GM21367 (cell line): Measurements from ENCODE around the gene LLGL2.

ENCODE experiments used
- ATAC-seq: cut with Tn5 transposase; IDR thresholded peaks from one replicate; pipeline ENCODE4 v1.9.1; 2021; ENCODE audit not compliant: unreplicated experiment

Gene LLGL2

DNA sequence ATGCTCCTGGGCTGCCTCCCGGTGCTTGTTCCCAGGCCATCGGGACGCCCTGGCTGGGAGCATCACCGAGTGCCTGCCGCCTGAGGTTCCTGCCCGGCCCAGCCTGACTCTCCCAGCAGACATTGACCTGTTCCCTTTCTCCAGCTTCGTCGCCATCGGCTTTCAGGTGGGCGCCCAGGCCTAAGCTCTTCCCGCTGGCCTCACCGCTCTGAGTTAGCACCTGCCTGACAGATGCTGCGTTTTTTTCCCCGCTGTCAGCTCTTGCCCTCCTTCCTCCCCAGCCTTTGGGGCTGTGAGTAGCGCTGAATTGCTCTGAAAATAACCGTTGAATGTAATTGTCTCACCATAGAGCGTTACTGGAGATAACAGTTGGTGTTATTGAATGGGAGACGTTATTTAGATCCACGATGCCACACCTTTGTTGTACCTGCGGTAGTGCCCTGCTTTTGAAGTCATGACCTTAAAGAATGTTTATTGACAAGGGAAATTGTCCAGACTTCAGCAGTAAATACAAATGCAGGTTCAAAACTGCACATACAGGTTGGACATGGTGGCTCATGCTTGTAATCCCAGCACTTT lies 86.4 kb downstream of the LLGL2 start:
- ATAC-seq: no peak

DNA sequence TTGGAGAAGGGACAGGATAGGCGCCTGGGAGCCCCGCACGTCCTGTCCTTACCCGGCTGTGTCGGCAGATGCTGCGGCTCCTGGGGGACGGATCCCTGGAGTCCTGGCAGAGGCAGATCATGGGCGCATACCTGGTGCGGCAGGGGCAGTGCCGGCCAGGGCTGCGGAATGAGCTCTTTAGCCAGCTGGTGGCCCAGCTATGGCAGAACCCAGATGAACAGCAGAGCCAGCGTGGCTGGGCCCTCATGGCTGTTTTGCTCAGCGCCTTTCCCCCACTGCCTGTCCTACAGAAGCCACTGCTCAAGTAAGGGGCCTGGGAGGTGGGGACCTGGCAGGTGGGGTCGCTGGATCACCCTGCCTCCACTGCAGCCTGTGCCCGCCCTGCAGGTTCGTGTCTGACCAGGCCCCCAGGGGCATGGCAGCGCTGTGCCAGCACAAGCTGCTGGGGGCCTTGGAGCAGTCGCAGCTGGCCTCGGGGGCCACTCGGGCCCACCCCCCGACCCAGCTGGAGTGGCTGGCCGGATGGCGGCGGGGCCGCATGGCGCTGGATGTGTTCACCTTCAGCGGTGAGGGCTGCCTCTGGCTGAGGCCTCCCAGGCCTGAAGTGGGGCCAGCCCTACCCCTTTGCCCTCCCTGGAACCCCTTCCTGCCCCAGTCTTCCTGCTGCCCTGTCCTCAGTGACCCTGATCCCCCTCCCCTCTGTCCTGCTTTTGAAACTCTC lies 87.6 kb downstream of the LLGL2 start:
- no peak for ATAC-seq

DNA sequence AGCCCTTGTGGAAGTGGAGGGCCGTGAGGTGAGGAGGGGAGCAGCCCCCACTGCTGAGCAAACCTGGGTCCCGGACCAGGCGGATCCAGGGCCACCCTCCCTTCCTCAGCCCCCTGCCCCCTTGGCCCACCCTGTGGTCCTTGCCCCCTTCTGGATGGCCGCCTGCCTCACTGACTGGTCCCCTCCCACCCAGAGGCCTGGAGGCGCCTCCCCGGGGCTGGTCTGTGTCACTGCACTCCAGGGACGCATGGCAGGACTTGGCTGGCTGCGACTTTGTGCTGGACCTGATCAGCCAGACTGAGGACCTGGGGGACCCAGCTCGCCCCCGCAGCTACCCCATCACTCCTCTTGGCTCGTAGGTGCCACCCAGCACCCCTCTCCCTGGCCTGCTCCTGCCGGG lies 88.5 kb downstream of the LLGL2 start:
- ATAC-seq: no peak

DNA sequence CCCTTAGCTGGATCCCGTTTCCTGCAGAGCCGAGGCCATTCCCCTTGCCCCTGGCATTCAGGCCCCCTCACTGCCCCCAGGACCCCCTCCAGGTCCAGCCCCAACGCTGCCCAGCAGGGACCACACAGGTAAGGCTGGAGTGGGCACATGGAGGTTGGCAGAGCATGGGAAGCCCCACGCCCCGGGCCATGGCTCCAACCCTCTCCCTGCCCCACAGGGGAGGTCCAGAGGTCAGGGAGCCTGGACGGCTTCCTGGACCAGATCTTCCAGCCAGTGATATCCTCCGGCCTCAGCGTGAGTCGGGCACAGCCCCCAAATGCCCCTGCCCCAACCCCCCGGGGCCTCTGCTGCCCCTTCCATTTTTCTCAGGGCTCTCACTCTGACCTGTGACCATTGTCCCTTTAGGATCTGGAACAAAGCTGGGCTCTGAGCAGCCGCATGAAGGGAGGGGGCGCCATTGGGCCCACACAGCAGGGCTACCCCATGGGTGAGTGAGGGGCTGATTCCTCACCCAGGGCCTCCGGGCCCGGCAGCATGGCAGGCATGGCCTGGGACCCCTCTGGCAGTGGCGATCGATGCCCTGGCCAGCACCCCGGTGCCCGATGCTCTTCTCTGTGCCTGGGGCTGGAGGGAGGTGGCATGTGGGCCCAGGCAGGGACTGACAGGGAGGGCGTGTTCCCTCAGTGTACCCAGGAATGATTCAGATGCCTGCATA lies 89.2 kb downstream of the LLGL2 start:
- no peak for ATAC-seq

DNA sequence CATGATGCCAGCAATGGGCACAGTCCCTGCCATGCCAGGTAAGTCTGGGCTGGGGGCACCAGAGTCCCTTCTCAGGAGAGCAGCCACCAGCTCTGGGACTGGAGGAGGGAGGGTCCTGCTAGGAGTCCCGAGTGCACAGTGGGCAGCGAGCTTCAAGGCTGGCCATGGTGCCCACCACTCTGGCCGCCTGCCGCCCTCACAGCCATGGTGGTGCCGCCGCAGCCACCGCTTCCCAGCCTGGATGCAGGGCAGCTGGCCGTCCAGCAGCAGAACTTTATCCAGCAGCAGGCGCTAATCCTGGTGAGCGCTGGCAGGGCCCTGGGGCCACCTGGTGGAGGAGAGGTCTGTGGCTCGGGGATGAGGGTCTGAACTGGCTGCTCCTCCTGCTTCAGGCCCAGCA lies 89.8 kb downstream of the LLGL2 start:
- no peak for ATAC-seq

DNA sequence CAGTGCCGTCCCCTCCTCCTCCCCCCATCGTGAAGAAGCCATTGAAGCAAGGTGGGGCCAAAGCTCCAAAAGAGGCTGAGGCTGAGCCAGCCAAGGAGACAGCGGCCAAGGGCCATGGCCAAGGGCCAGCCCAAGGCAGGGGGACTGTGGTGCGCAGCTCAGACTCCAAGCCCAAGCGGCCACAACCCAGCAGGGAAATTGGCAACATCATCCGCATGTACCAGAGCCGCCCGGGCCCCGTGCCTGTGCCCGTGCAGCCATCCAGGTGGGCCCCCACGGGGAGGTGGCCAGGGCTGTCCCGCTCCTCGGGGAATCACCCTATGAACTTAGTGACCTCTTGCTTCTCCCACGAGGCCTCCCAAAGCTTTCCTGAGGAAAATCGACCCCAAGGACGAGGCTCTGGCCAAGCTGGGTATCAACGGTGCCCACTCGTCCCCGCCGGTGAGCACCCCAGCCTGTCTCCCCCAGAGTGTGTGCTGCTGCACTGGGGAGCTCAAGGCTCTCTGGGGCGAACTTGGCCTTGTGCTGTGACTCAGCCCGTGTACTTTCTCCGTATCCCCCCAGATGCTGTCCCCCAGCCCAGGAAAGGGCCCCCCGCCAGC lies 91.1 kb downstream of the LLGL2 start:
- ATAC-seq: no peak

DNA sequence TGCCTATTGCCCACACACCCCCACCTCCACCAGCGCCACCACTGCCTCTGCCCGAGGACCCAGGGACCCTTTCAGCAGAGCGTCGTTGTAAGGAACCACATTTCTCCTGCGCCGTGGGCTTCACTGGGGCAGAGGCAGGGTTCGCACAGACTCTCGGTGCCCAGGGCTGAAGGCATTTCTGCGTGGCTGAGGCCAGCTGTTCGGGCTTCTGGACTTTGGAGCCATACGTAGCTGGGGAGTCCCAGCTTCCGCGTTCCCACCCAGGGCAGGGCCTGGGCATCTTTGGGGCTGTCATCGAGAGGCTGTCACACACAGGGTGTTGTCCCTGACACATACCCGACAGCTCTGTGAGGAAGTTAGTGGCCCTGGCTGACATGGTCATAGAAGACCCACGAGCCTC lies 91.7 kb downstream of the LLGL2 start:
- ATAC-seq: no peak

DNA sequence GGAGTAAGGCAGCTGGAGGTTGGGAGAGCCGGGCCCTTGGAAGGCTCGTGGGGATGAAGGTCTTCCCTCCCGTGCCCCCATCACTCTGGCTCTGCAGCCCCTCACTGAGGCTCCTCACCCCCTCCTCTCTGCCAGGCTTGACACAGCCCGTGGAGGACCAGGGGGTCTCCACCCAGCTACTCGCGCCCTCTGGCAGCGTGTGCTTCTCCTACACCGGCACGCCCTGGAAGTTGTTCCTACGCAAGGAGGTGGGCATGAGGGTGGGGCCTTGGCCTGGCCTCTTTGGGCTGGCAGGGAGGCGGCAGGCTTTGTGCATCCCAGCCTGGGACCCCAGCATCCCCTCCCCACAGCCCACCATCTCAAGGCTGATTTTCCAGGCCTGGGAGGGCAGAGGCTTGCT lies 92.2 kb downstream of the LLGL2 start:
- no peak for ATAC-seq

DNA sequence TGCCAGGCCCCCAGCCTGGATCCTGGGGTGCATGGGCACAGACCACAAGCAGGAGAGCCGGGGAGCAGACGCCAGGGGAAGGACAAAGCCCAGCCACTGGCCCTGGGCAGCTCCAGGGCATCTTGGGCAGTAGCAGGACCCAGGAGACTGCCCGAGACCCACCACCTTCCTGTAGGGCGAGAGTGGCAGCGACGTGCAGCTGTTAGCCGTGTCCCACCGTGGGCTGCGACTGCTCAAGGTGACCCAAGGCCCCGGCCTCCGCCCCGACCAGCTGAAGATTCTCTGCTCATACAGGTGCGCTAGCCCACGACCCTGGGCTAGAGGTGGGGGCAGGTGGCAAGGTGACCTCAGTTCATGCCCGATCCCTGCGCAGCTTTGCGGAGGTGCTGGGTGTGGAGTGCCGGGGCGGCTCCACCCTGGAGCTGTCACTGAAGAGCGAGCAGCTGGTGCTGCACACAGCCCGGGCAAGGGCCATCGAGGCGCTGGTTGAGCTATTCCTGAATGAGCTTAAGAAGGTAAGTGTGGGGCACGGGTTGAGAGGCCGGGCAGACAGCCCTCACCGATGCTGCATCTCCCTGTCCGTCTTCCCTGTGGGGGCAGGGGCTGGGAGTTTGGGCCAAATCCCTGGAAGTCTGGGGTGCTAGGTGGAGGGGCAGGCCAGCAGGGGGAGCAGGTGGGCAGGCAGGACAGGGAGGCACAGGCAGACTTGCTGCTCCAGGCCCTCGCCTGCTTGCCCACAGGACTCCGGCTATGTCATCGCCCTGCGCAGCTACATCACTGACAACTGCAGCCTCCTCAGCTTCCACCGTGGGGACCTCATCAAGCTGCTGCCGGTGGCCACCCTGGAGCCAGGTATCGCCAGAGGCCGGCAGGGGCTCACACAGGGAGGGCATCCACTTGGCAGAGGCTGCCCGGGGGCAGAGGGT lies 94.3 kb downstream of the LLGL2 start:
- ATAC-seq: no peak

DNA sequence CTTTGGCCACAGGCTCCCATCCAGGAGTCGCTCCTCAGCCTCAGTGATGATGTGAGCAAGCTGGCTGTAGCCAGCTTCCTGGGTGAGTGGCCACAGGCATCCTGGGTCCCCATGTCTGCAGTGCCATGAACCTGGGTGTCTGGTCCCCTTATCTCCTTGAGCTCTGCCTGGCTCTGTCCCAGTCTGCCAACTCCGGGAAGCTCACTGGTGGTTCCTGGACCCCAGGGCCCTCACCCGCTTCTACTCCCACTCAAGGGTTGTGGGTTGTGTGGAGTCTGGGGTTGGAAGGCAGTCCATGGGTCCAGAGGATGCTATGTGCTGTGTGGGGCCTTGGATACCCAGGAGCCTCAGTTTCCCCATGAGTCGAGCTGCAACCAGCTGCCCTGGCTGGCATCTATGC lies 96.0 kb downstream of the LLGL2 start:
- ATAC-seq: no peak

DNA sequence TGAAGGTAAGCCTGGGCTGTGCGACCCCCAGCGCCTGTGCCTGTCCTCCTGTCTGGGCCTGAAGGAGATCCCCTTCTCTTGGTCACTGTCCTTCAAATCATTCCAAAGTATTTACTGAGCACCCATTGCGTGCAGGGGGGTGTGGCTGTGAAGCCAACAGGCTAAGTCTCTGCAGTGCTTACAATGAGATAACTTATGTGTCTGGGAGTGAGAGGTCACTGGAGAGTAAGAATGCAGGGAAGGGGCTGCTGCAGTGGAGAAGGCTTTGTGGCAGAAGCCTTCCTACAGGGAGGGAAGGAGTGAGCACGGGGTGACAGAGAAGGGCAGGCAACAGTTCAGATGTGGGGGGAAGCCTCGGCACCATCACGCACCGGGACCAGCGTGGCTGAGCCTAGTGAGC lies 96.6 kb downstream of the LLGL2 start:
- no peak for ATAC-seq

DNA sequence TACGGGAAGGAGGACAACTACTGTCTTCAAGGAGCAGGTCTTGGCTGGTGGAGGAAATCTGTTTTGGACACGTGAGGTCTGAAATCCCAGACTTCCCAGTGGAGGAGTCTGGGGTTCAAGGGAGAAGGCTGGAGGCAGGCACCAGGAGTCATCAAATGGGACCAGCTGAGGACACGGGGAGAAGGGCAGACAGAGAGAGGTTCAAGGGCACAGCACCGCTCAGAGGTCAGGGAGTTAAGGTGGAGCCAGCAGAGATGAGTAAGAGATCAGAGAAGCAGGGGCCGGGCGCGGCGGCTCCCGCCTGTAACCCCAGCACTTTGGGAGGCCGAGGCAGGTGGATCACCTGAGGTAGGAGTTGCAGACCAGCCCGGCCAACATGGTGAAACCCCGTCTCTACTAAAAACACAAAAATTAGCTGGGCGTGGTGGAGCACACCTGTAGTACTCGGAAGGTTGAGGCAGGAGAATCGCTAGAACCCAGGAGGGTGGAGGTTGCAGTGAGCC lies 97.3 kb downstream of the LLGL2 start:
- ATAC-seq: no peak

DNA sequence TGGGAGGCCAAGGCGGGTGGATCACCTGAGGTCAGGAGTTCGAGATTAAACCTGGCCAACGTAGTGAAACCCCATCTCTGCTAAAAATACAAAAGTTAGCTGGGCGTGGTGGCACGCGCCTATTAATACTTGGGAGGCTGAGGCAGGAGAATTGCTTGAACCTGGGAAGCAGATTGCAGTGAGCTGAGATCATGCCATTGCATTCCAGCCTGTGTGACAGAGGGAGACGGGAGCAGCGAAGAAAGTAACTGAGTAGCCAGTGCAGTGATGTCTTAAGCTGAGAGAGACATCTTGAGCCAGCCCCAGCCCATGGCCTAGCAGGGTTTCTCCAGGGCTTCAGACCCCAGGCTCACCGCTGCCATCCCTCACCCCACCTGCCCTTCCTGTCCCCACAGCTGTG lies 97.9 kb downstream of the LLGL2 start:
- ATAC-seq: no peak

DNA sequence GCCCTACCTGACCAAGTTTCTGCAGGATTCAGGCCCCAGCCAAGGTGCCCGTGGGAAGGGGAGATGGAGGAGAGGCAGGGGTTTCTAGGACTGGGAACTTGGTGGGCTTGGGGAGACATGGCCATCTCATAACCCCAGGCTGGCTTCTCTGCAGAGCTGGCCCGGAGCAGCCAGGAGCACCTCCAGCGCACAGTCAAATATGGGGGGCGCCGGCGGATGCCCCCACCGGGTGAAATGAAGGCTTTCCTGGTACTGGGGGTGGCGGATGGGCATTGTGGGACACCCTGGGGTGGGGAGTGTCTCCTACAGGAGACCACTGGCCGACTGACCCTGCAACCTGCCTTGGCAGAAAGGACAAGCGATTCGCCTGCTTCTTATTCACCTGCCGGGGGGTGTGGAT lies 98.5 kb downstream of the LLGL2 start:
- ATAC-seq: no peak
